Mammary epithelial cell (primary cell): ENCODE results near the gene DGKG.

Experiments used
- CTCF ChIP-seq, 2 donors: IDR thresholded peaks in 1 of 2; conservative IDR thresholded peaks in 1 of 2; 2 replicates each; pipeline ENCODE4 v1.5.1; 2011 to 2012; ENCODE audit warnings: inconsistent platforms in 2 of 2, low read length in 2 of 2, mild to moderate bottlenecking in 2 of 2, control low read depth in 1 of 2, low read depth in 1 of 2; ENCODE audit not compliant: insufficient read depth in 1 of 2; ENCODE audit errors: extremely low read depth in 1 of 2
- EZH2 ChIP-seq: IDR thresholded peaks from 2 replicates; pipeline ENCODE4 v1.6.1; 2012; ENCODE audit warnings: low read length, inconsistent platforms, borderline replicate concordance

GRCh38 chr3:186138272-186138981 is 223.6 kb downstream of the DGKG start:
- TF ChIP-seq CTCF (conservative IDR thresholded peaks at IDR 0.05 in 1 of 2, IDR thresholded peaks at IDR 0.05 in 1 of 2; ENCODE audit: extremely low read depth in 1 of 2, insufficient read depth in 1 of 2, low read depth in 1 of 2, low read length in 2 of 2): no peak
- no peak for TF ChIP-seq EZH2
